Measurements from ENCODE around the gene SLC49A4.

The SLC49A4 gene

DNA sequence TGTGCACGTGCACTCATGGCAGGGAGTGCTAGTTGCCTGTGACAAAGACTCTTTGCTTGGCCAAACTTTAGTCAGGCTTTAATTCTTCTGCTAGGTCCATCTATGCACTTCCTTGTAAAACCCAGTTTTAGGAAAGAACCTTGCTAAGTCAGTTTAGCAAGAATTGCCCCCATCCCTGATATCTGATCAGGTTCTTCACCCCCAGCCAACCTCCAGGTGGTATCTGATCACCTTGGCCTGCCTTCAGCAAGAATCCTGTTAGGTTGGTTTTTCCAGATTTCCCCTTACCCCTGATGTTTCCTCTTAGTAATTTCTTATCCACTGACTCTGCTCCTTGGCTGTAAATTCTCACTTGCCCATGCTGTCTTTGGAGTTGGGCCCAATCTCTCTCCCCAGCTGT lies 9.6 kb upstream of the SLC49A4 start:
- DNase-seq (ENCODE audit: low read depth, low spot score), result no peak

DNA sequence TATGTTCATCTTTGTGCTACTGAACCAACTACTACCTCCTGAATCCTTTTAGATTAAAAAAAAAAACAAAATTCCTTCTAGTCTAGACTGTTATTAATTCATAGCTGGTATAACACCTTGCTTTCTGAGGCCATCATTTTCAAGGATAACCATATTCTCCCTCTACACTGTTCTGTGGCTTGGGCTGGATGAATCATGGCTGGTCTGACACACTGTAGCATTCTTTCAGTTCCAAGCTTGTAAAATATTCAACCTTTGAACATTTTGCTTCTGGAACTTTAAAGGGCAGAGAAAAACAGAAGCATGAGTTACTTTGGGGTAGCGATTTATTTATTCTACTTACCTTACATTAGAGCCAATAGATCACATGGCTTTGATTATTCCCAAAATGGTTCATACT lies 8.8 kb upstream of the SLC49A4 start:
- DNase-seq (ENCODE audit: low read depth, low spot score), result no peak

DNA sequence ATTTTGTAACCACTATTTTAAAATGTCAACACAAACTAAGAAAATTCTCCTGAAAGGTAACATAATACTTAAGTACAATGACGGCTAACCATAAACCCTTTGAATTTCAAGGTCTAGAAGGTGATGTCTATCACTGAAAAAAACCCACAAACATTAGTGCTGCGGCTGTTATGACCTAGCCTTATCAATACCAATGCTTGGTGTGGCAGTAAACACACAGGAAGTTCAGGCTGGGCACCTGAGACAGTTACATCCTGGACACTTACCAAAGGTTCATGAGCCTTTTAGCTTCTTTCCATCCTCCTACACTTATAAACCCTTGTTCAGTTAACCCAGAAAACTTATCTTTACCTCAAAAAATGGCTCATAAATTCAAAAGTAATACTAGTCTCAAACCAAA lies 7.0 kb upstream of the SLC49A4 start:
- DNase-seq (ENCODE audit: low read depth, low spot score), result no peak

DNA sequence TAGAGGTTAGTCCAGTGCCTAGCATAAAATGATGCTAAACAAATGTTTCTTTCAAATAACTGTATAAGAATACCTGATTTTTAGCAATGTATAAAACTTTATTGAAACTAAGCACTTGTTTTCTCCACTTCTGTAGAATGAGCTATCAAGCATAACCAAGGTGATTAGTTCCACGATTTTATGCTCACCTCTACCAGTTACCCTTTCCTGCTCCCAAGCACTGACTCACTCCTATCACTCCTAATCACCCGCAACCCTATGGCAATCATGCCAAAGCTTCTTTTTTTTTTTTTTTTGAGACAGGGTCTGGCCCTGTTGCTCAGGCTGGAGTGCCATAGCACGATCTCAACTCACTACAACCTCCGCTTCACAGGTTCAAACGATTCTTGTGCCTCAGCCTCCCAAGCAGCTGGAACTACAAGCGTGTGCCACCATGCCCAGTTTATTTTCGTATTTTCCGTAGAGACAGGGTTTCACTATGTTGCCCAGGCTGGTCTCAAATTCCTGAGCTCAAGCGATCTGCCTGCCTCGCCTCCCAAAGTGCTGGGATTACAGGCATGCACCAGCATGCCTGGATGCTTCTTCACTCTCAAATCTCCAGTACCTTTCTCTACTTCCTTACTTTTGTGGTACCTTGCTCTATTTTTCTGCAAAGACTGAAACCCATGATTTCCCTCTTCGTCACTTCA lies 5.1 kb upstream of the SLC49A4 start:
- no peak for DNase-seq (ENCODE audit: low read depth, low spot score)

- DNase-seq (ENCODE audit: low read depth, low spot score), result peak; percentile 81
Measured at GRCh38 chr3:122793568-122794416, 1.1 kb upstream of the SLC49A4 start, which contains the start of gene HSPBAP1. TSS of gene HSPBAP1 (minus strand) at chr3:122793831. CDS start at chr3:122793680, 151 bp downstream.

GRCh38 chr3:122794483-122794778 lies 438 bp upstream of the SLC49A4 start:
- DNase-seq (ENCODE audit: low read depth, low spot score), result no peak

GRCh38 chr3:122795674-122796195 lies 866 bp downstream of the SLC49A4 start:
- DNase-seq (ENCODE audit: low read depth, low spot score), result no peak

- no peak for DNase-seq (ENCODE audit: low read depth, low spot score)
Measured at GRCh38 chr3:122797291-122797690, 2.4 kb downstream of the SLC49A4 start.

DNA sequence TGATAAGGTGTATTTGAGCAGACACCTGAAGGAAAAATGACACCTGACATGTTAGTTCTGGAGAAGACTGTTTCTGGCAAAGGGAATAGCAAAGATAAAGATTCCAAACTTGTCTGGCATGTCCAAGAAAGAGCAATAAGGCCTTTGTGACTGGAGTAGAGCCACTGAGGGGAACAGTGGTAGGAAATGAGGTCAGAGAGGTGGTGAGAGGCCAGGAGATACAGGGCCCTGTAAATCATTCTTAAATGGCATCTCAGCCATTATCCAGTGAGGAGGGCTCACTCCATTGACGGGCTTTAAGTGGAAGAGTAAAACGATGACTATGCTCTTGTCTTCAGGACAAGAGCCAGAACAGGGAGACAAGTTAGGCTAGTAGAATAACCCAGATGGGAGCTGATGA lies 4.5 kb downstream of the SLC49A4 start:
- DNase-seq (ENCODE audit: low read depth, low spot score), result no peak

DNA sequence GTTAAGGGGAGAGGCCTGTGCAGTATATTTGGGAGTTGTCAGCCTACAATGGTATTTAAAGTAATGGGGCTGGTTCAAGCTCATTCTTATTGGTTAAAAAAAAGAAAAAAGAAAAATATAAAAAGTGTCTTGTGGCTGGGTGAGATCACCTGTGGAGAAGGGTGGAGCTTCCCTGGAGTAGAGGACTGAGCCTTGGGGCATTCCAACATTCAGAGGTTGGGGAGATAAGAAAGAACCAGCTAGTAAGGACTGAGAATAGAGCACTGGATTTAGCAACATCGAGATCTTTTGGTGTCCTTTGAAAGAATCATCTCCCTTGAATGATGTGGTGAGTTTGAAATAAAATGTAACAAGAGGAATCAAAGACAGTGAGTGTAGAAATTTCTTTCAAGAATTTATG lies 5.2 kb downstream of the SLC49A4 start:
- DNase-seq (ENCODE audit: low read depth, low spot score), result no peak

- DNase-seq (ENCODE audit: low read depth, low spot score), result no peak
Measured at GRCh38 chr3:122800706-122801237, 5.9 kb downstream of the SLC49A4 start.

DNA sequence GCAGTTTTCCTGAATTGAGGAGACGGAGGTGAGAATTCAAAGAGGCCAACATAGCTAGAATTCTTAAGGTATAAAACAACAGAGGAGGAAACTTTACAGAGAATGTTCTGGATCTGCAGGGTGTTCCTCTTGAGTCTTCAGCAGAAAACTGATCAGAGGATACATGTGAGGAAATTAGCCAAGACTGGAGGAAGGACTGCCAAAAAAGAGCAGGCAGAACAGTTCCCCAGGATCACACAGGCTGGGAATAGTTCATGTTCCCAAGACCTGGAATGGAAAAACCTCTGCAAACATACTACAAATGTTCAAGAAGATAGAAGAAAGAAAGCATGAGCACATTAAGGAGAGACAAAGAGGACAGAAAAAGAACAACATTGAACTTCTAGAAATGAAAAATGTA lies 7.5 kb downstream of the SLC49A4 start:
- DNase-seq (ENCODE audit: low read depth, low spot score), result no peak

GRCh38 chr3:122803977-122804376 lies 9.1 kb downstream of the SLC49A4 start:
- DNase-seq (ENCODE audit: low read depth, low spot score), result no peak

GRCh38 chr3:122810734-122811133 lies 15.9 kb downstream of the SLC49A4 start:
- no peak for DNase-seq (ENCODE audit: low read depth, low spot score)

DNA sequence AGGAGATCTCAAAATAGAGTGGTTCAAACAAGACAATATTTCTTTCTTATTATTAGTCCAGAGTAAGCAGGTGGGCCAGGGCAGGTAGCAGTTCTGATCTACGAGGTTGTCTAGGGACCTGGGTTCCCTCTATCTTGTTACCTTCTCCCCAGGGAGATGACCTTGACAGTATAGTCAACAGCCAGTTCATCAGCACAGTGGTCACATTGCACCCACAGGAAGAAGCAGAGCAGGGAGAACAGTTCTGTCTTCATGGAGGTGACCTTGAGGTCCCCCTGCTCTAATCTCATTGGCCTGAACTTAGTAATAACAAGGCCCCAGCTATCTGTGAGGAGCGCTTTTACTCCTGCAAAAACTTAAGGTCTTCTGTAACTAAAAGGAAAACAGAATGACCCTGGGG lies 21.7 kb downstream of the SLC49A4 start:
- DNase-seq (ENCODE audit: low read depth, low spot score), result no peak

- DNase-seq (ENCODE audit: low read depth, low spot score), result no peak
Measured at GRCh38 chr3:122824465-122825381, 29.9 kb downstream of the SLC49A4 start.

GRCh38 chr3:122825460-122825859 lies 30.6 kb downstream of the SLC49A4 start:
- no peak for DNase-seq (ENCODE audit: low read depth, low spot score)

DNA sequence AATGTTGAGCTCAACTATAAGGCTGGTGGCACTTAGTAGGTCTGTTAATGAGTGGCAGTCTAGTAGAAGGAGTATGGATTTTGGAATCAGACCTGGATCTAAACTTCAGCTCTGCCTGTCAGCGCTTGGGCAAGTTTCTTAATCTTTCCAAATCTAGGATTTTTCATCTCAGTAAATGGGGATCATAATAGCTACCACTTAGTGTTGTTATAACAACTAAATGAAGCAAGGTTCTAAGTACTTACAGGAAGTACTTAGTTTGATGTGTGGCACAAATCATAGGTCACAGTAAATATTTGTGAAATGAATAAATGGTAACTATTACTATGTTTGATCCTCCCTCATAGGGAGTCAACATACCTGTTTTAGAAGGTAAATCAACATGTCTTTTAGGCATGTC lies 31.4 kb downstream of the SLC49A4 start:
- no peak for DNase-seq (ENCODE audit: low read depth, low spot score)

- no peak for DNase-seq (ENCODE audit: low read depth, low spot score)
Measured at GRCh38 chr3:122828281-122828680, 33.4 kb downstream of the SLC49A4 start.

DNA sequence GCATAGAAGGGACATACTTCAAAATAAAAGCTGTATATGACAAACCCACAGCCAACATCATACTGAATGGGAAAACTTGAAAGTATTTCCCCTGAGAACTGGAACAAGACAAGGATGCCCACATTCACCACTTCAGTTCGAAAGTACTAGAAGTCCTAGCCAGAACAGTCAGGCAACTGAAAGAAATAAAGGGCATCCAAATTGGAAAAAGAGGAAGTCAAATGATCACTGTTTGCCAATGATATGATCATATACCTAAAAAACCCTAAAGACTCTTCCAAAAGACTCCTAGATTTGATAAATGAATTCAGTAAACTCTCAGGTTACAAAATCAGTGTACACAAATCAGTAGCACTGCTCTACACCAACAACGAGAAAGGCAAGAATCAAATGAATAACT lies 40.7 kb downstream of the SLC49A4 start:
- no peak for DNase-seq (ENCODE audit: low read depth, low spot score)

DNA sequence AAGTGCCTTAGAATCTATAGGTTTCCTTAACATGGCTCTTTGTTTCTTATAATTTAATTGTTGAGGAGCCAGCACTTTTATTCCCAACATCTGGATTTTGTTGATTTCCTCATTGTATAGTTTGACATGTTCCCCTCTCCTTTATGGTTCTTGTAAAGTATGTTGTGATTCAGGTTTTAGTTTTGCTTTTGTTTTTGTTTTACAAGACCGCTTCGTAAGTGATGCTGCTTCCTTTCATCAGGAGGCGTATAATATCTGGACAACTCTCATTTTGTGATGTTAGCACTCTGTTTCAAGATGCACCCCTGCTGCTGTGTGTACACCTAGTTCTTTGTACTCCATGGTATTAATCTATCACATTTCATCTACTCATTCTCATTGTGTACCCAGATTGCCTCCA lies 48.7 kb downstream of the SLC49A4 start:
- no peak for DNase-seq (ENCODE audit: low read depth, low spot score)

- no peak for DNase-seq (ENCODE audit: low read depth, low spot score)
Measured at GRCh38 chr3:122857019-122857418, 62.1 kb downstream of the SLC49A4 start.
